GM18909 (cell line): ENCODE results near the gene KIAA2012.

ENCODE experiments used
- ATAC-seq: cut with Tn5 transposase; IDR thresholded peaks from one replicate; pipeline ENCODE4 v1.9.1; 2021; ENCODE audit warnings: mild to moderate bottlenecking; ENCODE audit not compliant: unreplicated experiment, poor library complexity

The KIAA2012 gene

DNA sequence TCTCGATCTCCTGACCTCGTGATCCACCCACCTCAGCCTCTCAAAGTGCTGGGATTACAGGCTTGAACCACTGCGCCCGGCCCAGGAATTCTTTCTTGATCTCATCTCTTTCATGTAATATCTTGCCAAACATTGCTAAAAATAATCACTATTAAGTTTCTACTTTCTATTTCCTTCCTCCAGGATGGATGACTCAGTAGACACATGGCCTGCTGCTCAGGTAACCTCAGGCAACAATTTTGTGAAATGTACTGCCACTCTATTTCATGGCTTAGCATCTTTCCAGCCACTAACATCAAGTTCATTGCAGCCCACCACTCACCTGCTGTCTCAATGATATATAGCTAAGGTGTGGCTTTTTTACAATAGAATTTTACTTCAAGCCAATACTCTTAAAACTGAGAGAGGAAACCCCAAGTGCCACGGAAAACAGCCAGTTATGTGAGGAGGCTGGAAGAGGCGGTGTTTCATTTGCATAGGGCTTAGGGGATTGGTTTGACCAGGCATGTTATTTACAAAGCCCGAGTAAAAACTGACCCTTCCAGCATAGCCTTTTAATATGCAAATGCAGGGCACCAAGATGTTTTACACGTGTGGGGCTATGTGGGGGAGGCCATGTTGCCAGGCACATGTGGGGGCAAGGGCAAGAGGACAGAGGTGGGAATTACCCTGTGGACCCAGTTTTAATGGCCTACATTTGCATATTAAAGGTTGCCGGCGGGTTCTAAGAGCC, 176.6 kb downstream of the KIAA2012 start:
- no peak for ATAC-seq

DNA sequence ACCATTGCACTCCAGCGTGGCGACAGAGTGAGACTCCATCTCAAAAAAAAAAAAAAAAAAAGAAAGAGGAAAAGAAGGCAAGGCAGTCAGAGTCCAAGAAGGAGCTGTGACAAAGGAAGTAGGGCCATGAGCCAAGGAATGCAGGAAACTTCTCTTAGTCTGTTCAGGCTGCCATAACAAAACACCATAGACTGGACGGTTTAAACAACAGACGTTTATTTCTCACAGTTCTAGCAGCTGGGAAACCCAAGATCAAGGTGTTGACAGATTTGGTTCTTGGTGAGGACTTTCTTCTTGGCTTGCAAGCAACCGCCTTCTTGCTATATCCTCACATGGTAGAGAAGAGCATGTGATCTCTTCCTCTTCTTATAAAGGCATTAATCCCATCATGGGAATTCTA, 178.4 kb downstream of the KIAA2012 start:
- ATAC-seq: no peak
